Stimulated activated CD8-positive, alpha-beta memory T cell treated with anti-CD3 and anti-CD28 coated beads, Interleukin-4, amount 100 ng/mL, for 48 hours (primary cell): ENCODE data around the gene SNAPC2.
A peak's percentile ranks its signal among the peaks of the same experiment; 100 is the strongest.
"Not testable (repeated sequence)": the region's sequence is repeated elsewhere in the genome, so short reads cannot be mapped to it uniquely, and the experiment has no call there.

Experiments
- DNase-seq: peaks from one replicate; pipeline ENCODE4 v3.0.0-alpha.2; 2020

SNAPC2 gene

DNA sequence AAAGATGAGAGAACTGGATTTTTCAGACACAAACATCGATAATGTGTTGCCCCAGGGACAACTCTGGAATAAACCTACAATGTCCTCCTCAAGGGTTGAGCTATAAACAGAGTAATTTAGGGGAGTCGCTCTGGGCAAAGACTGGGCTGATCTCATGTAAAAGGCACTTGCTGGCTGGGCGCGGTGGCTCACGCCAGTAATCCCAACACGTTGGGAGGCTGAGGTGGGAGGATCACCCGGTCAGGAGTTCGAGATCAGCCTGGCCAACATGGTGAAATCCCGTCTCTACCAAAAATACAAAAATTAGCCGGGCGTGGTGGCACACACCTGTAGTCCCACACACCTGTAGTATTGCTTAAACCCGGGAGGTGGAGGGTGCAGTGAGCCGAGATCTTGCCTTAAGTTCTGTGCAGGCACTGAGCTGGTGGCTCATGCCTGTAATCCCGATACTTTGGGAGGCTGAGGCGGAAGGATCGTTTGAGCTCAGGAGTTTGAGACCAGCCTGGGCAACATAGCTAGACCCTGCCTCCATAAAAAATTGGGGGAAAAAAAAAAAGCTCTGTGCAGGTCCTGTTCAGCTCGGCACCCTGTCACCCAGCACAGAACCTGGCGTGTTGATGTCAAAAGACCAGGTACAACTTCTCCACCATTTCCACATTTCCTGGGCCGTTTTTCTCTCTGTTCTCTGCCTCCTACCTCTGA is 21.9 kb downstream of the SNAPC2 start:
- no peak for DNase-seq

DNA sequence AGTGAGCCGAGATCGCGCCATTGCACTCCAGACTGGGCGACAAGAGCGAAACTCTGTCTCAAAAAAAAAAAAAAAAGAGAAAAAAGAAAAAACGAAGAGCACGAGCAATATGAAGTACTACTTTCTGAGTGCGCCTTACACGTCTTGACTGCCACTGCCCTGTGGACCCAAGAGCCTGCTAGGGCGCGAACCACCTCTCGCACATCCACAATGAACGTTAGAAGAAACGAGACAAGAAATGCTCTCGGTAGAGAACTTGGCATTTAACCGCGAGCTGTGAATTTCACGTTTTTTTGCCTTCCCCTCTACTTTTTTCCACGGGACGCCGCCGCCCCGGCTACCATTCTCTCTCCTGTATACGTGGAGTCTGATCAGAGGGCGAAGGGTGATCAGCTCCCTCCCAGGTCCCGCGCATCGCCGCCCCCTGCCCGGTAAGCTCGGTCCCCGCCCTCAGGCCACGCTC is 22.9 kb downstream of the SNAPC2 start:
- DNase-seq, result no peak

DNA sequence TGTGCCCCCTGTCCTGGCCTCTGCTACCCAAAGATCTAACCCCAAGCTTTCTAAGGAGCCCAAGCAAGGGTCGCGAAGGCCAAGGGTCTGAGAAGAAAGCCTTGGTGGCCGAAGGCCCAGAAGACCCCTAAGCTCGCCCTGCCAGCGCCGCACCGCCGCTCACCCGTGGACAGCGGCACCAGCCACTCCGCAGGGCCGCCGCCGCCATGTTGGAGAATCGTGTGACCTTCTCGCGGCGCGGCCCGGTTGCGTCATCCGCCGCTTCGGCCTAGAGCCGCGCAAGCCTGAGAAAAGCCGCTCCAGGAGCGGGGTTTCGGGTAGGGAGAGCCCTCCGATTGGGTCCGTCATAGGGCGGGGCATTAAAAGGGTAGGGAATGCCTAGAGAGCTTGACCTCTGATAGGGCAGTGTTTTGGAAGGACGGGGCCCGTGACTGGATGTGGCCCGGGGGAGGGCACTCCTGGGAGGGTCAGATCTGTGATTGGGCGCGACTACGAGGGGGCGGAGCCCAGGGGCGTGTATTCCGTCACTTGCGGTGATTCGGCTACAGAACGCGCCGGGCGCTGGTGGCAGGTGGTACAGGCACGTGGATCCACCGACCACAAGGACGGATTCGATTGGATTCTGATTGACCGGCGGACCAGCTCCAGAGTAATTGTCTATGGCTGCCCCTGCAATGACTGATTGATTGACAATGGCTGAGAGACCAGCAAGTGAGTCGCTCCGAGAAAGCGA is 23.5 kb downstream of the SNAPC2 start, which contains the start of gene TIMM44:
TIMM44 (minus strand) TSS at position 223 of the 733 bp plus-strand sequence; CDS start at position 208, 15 bp downstream.
- peak; percentile 99 for DNase-seq

DNA sequence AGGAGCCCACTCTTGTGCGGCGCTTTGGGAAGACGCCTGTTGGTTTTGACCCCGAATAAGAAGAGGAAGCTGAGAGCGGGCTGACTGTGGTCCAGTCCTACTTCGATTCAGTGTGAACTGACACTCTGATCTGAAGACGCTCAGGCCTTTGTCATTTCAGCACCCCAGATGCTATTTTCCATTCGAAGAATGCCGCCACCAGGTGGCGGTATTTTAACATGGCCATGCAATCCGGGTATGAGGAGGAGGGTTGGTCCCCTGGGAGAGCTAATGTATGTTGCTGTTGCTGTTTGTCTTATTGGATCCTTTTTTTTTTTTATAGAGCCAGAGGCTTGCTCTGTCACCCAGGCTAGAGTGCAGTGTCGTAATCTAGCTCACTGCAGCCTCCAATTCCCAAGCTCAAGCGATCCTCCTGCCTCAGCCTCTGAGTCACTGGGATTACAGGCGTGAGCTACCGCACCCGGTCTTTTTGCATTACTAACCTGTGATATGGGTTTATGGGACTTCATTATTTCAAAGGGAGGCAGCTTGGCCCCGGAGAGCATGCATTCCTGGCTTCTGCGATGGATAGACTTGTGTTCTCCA is 24.1 kb downstream of the SNAPC2 start:
- DNase-seq, result peak; percentile 92

DNA sequence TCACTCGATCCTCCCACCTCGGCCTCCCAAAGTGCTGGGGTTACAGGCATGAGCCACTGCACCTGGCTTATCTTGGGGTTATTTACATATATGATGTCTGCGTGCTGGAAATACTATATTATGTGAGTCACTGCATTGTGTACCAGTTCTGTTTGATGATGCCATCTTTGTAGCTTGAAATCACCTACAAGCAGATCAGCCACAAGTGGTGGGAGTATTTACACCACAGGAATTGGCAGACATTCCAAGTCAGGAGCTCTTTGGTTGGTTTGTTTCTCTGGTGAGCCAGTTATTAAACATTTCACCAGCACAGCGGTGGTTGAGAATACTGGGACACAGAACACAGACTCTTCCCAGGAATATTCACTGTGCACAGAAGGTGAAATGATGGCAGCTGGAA is 27.8 kb downstream of the SNAPC2 start:
- no peak for DNase-seq

DNA sequence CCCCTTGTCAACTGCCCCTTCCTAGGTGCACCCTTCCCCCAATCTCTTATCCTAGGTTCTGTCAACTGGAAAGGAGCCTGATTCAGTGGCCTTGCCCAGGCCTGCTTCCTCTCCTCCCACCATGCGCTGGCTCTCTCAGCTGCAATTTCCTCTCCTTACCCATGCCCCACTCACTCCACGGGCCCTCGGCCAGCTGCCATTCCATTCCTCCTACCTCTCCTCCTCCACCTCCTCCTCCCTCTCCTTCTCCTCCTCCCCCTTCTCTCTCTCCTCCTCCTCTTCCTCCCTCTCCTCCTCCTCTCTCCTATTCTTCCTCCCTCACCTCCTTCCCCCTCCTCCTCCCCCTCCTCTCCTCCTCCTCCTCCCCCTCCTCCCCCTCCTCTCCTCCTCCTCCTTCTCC is 32.9 kb downstream of the SNAPC2 start:
- no peak for DNase-seq

DNA sequence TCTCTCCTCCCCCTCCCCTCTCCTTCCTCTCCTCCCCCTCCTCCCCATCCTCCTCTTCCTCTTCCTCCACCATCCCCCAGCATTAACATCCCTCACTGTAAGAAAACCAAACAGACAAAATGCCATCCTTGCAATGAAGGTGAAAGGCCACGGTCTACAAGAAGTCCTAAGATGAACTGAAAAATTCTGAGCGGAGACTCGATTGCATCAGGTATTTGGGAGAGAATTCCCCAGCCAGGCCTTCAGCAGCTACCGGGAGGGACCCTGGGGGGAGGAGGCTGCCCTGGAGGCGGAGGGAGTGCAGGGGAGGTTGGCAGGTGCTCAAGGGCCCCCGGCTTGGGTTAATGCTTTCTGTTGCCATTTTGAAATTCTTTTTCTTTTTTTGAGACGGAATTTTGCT is 33.4 kb downstream of the SNAPC2 start:
- no peak for DNase-seq

DNA sequence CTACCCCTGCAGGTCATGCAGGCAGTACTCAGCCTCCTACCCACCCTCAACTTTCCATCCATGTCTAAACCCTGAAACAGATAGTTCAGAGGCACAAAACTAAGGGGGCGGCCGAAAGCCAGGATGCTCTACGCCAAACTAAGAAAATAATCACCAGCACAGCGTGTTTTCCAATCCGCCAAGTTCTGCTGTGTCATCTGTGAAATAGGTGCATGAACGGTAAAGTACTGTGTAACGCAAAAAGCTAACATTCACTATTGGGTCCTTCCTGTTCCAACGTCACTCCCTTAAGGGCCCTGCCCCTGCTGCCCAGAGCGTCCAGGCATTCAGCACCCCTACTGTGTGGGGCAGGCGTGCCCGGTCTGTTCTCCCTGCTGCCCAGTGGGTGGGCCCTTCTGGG is 35.6 kb downstream of the SNAPC2 start:
- no peak for DNase-seq

DNA sequence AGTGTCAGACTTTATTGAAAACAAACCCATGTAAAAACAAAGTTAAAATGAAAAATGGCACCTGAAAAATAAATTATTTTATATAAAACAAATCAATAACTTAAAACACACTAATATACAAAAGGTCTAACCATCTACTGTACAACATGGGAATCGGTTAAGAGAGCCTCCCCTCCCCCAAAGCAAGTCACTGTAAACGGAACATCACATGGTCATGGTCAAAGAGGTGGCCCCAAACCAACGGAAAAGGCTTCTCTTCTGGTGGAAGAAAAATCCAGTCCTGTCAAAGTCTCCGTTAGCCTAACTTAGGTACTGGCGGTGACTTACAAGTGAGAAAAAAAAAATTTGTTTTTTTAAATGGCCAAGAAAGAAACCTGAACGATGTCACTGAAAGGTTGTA is 39.1 kb downstream of the SNAPC2 start:
- DNase-seq, result no peak

DNA sequence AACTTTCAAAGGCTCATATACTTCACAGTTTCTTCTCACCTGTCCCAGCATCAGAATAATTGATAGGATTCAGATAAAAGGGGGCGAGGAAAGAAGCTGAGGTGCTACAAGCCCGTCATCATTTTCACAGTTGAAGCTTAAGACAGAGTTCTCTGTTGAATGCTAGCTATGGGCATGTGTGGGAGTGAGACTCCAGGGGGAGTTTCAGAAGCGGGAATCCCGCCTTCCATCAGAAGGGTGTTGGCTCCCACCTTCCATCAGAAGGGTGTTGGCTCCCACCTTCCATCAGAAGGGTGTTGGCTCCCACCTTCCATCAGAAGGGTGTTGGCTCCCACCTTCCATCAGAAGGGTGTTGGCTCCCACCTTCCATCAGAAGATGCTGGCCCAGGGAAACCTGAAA is 40.9 kb downstream of the SNAPC2 start:
- DNase-seq, result not testable (repeated sequence)

DNA sequence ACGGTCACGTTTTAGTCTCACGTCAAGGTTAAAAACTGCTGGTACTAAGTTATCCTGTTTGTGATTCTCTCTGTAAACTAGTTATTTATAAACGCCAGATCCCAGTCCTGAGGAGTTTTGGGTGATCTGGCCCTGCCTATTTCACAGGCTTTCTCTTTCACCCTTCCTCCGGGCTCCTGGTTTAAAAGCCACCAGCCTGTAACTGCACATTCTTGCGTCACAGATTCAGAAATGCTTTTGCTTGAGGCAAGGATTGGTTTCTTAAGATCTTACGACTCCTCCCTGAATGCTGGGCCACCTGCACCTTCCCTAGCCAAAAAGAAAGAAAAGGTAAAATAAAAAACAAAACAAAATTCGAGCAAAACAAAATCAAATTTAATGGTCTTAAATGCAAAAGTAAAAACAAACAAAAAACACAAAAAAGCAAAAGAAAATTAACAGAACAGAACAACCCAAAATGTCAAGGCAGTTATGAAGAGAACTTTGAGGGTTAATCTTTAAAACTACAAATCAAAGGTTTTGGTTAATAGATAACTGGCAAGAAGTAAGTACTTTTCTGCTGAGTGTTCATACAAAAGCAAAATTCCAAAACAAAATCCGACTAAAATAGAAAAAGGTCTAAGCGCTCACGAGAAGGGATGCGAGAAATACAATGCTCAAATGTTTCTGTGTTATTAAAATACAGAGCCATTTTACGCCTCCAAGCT is 41.9 kb downstream of the SNAPC2 start:
- no peak for DNase-seq

DNA sequence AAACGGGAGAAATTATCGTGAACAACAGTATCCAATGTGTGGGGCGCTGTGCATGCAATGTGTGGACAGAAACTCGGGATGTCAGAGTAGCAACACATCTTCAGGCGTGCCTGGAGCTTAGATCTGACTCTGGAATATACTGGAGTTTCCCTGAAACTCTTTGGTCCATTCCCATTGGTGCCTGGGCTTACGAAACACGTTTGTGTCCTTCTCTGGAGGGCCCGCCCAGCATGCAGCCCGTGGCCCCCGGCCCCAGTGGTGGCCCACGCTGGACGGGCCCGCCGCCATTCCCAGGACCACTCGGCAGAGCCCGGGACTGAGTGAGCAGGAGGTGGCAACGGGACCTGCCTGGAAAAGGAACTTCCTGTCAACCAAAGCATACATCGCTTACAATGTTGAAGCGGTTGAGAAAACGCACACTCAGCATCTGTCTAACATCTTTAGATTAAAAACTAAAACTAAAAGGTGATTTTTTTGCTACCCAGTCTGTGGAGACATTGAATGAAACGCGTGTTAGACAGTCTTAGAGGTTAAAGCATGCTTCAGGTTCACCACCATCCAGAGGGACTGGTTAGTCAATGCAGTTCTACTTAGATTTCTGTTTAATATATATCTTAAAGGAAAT is 42.6 kb downstream of the SNAPC2 start:
- no peak for DNase-seq

DNA sequence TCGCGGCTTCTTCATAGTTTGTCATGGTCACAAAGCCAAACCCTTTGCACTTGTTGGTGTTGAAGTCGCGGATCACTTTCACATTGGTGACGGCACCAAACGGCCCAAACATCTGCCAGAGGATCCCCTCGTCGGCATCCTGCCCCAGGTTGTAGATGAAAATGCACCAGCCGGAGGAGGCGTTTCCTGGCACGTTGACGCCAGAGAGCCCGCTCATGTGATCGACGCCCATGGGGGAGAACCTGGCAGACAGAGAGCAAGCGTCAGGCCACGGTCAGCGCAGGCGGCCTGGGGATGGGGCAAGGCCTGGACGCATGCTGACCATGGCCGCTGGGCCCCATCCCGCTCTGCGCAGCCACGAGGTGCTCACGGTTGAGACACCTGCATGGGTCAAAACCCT is 43.4 kb downstream of the SNAPC2 start:
- DNase-seq, result no peak

DNA sequence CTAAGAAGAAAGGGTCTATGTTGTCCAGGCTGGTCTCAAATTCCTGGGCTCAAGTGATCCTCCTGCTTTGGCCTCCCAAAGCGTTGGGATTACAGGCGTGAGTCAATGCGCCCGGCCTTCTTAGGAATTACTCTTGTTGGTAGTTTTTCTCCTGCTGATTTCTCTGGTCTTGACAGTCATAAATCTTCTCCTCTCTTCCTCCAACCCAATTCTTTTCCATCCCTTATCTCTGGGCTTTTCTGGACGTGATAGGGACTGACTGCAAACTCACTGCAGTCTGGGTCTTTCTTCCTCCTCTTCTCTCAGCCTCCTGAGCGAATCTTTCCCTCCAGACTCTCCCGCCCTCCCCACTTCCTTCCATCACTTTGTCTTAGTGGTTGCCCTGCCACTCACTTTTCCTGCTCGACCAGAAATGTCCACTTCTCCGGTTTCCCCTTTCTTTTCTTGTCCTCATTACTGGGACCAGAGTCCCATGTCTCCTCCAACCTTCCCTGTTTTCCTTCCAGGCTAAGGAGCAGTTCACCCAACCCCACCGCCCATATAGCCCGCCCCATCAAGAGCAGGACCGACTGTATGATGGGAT is 45.2 kb downstream of the SNAPC2 start:
- no peak for DNase-seq

DNA sequence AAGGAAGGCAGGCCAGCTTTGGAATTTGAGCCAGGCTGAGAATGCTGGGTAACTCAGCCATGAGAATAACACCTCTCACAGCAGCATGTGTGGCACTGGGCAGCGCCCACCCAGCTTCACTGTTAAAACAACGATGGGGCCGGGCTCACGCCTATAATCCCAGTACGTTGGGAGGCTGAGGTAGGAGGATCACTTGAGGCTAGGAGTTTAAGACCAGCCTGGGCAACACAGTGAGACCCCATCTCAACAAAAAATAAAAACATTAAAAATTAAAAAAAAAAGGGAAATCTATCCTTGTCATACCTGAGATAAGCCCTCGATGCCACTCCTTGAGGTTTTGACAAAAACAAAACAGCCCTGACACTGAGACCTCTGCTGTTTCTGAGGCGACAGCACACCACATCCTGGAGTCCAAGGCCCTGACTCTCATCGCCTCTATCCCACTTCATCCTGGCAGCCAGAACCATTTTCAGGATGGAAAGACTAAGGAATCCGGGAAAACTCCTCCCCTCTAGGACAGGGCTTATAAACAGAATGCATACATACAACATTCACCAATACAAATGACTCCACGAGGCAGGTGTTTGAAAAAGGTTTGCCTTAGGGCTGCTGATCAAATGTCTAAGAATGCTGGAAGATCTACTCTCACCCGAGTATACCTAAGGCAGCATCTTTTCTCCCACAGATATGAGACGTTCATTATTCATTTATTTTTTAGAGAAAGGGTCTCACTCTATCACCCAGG is 46.0 kb downstream of the SNAPC2 start:
- DNase-seq, result no peak

DNA sequence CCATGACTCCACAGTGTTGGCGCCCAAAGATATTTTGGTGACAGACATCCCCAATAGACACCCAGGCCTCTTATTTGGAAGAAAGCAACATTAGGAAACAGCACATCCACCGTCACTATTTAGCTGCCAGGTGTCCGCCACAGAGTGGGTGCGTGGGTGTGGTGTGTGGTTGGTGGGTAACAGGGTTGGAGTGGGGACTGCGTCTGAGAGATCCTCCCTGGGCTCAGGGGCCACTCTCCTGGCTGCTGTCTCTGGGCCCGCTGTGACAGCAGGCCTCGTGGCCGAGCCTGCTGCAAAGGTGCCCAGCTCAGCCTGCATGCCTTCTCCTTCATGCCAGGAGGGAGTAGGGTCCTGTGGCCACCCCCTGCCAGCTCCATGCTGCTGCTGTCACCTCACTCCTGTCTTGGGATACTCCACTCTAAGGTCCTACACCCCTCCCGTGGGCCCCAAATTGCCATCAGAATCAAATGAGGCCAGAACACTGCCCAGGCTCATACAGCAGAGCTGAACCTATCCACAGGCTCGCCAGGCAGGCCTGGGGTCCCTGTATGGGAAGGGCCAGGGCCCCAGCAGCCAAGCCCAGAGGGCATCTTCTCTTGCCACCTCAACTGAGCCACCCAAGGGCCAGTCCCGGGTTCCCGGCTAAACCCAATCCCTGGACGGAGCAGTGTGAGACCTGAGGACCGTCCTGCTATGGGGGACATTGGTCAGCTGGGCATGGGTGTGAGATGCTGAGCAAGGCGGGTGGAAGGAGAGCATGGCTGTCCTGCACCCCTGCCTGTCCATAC is 48.1 kb downstream of the SNAPC2 start:
- no peak for DNase-seq

DNA sequence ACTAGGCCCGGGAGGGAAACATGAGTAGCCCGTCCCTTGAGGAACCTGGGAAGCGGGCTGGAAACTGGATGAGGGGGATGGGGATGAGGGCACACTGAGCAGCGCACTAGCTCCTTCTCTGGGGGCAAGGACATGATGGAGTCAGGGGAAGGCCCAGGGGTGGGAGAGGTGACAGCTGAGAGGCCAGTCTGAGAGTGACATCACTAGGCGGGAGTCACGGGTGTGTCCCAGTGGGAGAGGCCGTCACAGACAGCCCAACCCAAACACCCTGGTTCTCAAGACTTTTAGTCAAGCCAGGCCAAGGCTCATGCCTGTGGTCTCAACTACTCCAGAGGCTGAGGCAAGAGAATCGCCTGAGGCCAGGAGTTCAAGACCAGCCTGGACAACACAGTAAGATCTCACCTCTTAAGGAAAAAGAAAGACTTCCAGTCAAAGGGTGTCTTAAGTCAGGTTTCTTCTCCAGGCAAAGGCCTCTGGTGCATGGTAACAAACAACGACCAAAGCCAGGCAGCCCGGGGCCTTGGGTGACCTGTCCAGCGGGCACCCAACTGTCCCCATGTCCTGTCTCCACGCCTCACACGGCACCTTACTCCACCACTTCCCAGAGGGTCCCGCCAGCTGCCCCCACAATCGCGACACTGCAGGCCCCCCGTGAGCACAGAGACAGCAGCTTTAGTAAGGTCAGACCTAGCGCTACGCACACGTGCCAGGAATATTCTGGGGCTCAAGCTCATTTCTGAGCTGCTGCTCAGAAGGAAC is 48.8 kb downstream of the SNAPC2 start:
- no peak for DNase-seq

DNA sequence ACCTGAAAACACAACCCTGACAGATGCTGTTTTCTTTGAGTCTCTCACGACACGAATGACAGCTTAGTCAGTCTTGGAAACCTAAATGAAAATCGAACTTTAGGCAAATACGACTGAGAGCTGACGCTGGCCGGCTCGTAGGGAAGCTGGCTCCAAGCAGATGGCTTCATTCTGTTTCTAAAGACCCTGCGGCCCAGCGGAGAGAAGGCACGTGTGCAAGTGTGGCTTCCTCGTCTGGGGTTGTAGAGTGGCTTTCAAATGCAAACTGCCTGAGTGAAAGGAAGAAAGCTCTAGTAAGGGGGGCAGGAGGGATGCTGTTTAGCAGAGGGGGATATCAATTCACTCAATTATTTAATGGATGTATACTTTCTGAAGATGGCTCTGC is 49.4 kb downstream of the SNAPC2 start:
- no peak for DNase-seq

DNA sequence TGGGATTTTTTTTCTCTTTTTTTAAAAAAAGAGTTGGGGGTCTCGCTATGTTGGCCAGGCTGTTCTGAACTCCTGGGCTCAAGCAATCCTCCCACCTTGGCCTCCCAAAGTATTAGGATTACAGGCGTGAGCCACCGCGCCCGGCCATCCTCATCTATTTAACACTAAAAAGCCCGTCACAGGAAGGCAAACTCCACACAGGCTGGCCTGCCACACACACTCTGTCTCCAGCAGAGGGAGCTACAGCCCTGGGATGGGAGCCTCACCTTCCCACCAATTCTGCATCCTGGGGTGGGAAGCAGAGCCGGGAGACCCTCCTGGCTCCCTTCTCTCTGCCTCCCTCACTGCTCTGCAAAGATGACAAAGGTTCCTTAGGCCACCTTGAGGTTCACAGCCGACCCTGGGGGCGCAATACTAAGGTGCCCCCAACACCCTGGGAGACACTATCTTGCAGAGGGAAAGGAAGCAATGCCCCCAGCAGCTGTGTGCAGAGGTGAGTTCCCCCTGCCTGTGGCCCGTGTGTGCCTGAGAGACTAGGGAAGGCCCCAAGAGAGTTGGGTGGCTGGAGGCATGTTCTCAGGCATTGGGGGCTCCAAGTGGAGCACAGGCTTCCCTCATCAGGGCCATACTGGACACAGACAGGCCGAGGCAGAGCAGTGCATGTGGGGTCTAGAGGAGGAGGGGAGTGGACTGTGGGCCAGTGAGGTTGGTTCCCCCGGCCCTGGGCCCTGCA is 50.7 kb downstream of the SNAPC2 start:
- DNase-seq, result peak; percentile 45
